GM23338 (cell line): ENCODE data around the gene ALCAM. TPM values are rescaled to one million over a fixed set of nuclear protein-coding genes. Genes with fewer than 3 reads are reported as not detected.

Source experiments
- ATAC-seq: fragments of 200-7000 bp; cut with Tn5 transposase; 3 replicates; pipeline ENCODE4 v1.9.1; 2020
- DNase-seq: peaks from one replicate; pipeline ENCODE4 v3.0.0-alpha.2; 2015; ENCODE audit warnings: low spot score
- H2AFZ ChIP-seq: fragments of 200-600 bp; sonication (generic); 2 replicates; pipeline ENCODE4 v1.8.0; 2016; ENCODE audit warnings: antibody characterized with exemption, mild to moderate bottlenecking, moderate library complexity
- H3F3A ChIP-seq: fragments of 200-600 bp; sonication (generic); replicated peaks from 2 replicates; pipeline ENCODE4 v1.8.0; 2017; ENCODE audit warnings: antibody characterized with exemption, mixed run types, low read depth
- H3K27ac ChIP-seq: fragments of 200-600 bp; sonication (generic); 2 replicates; pipeline ENCODE4 v1.6.1; 2016; ENCODE audit warnings: low read depth
- H3K27me3 ChIP-seq: fragments of 200-600 bp; sonication (generic); 2 replicates; pipeline ENCODE4 v1.8.0; 2016; ENCODE audit warnings: mild to moderate bottlenecking, mixed run types, moderate library complexity; ENCODE audit not compliant: insufficient read depth
- H3K36me3 ChIP-seq: fragments of 200-600 bp; sonication (generic); 2 replicates; pipeline ENCODE4 v1.8.0; 2016; ENCODE audit warnings: mild to moderate bottlenecking; ENCODE audit not compliant: insufficient read depth
- H3K4me1 ChIP-seq: fragments of 200-600 bp; sonication (generic); 2 replicates; pipeline ENCODE4 v1.8.0; 2016; ENCODE audit warnings: mild to moderate bottlenecking, moderate library complexity; ENCODE audit not compliant: insufficient read depth
- H3K4me2 ChIP-seq: fragments of 200-600 bp; sonication (generic); 2 replicates; pipeline ENCODE4 v1.7.1; 2017; ENCODE audit warnings: mixed run types
- H3K4me3 ChIP-seq: fragments of 200-600 bp; sonication (generic); 2 replicates; pipeline ENCODE4 v1.6.1; 2016; ENCODE audit warnings: mixed run types
- H3K79me2 ChIP-seq: fragments of 200-600 bp; sonication (generic); replicated peaks from 2 replicates; pipeline ENCODE4 v1.8.0; 2017; ENCODE audit warnings: mild to moderate bottlenecking; ENCODE audit not compliant: insufficient read depth
- H3K9me2 ChIP-seq: fragments of 200-600 bp; sonication (generic); 2 replicates; pipeline ENCODE4 v1.8.0; 2017; ENCODE audit not compliant: insufficient read depth
- H4K20me1 ChIP-seq: fragments of 200-600 bp; sonication (generic); replicated peaks from 2 replicates; pipeline ENCODE4 v1.8.0; 2017; ENCODE audit warnings: mild to moderate bottlenecking; ENCODE audit not compliant: insufficient read depth
- H3K27ac Mint-ChIP-seq: 2 replicates; pipeline ENCODE4 v1.8.0; 2020; ENCODE audit warnings: inconsistent platforms, mild to moderate bottlenecking, moderate library complexity, mixed read lengths
- H3K27me3 Mint-ChIP-seq: 3 replicates; pipeline ENCODE4 v1.8.0; 2022; ENCODE audit warnings: low read depth, mild to moderate bottlenecking, moderate library complexity, mixed read lengths, inconsistent platforms; ENCODE audit not compliant: insufficient read depth, poor library complexity
- H3K36me3 Mint-ChIP-seq: 3 replicates; pipeline ENCODE4 v1.8.0; 2021; ENCODE audit warnings: low read depth, mild to moderate bottlenecking, inconsistent platforms, moderate library complexity, mixed read lengths
- H3K4me1 Mint-ChIP-seq: 3 replicates; pipeline ENCODE4 v1.8.0; 2020; ENCODE audit warnings: mild to moderate bottlenecking, inconsistent platforms, mixed read lengths
- H3K4me3 Mint-ChIP-seq: 3 replicates; pipeline ENCODE4 v1.8.0; 2021; ENCODE audit warnings: moderate library complexity, mild to moderate bottlenecking, inconsistent platforms, mixed read lengths
- H3K9me3 Mint-ChIP-seq: 3 replicates; pipeline ENCODE4 v1.8.0; 2020; ENCODE audit warnings: moderate library complexity, mild to moderate bottlenecking, inconsistent platforms, mixed read lengths
- CREB1 ChIP-seq: fragments of 250-450 bp; sonication (Bioruptor Pico); IDR thresholded peaks from 2 replicates; pipeline ENCODE4 v1.5.0; 2020; ENCODE audit warnings: low read depth, mild to moderate bottlenecking, moderate library complexity
- CTCF ChIP-seq, 2 experiments: fragments of 200-600 bp in 1 of 2; sonication (generic) in 1 of 2; conservative IDR thresholded peaks; 2 replicates each; pipeline versions ENCODE4 v1.5.1 to v1.6.1; 2016 to 2017; ENCODE audit warnings: antibody characterized with exemption in 2 of 2, low read depth in 2 of 2, mild to moderate bottlenecking in 2 of 2, moderate library complexity in 1 of 2
- EZH2 ChIP-seq: fragments of 200-600 bp; sonication (generic); IDR thresholded peaks from one replicate; pipeline ENCODE4 v1.8.0; 2017; ENCODE audit warnings: antibody characterized with exemption, mild to moderate bottlenecking, low read depth; ENCODE audit not compliant: unreplicated experiment
- EZH2phosphoT487 ChIP-seq: fragments of 200-600 bp; sonication (generic); IDR thresholded peaks from one replicate; pipeline ENCODE4 v1.8.1; 2018; ENCODE audit warnings: antibody characterized with exemption; ENCODE audit not compliant: unreplicated experiment
- NANOG ChIP-seq: IDR thresholded peaks from 2 replicates; pipeline ENCODE4 v1.6.1; 2016; ENCODE audit warnings: antibody characterized with exemption, borderline replicate concordance
- POLR2AphosphoS5 ChIP-seq: IDR thresholded peaks from 2 replicates; pipeline ENCODE4 v1.6.1; 2016; ENCODE audit warnings: antibody characterized with exemption, low read depth
- REST ChIP-seq: IDR thresholded peaks from one replicate; pipeline ENCODE4 v1.6.1; 2018; ENCODE audit warnings: antibody characterized with exemption; ENCODE audit not compliant: unreplicated experiment
- STAT1 ChIP-seq: IDR thresholded peaks from one replicate; pipeline ENCODE4 v1.6.1; 2016; ENCODE audit warnings: antibody characterized with exemption; ENCODE audit not compliant: unreplicated experiment
- ZNF114 ChIP-seq: fragments of 250-450 bp; sonication (Bioruptor Pico); IDR thresholded peaks from 2 replicates; pipeline ENCODE4 v1.5.0; 2020; ENCODE audit warnings: mild to moderate bottlenecking, moderate library complexity
- ZNF331 ChIP-seq: fragments of 250-450 bp; sonication (Bioruptor Pico); IDR thresholded peaks from 2 replicates; pipeline ENCODE4 v1.5.0; 2020; ENCODE audit warnings: low read depth, mild to moderate bottlenecking, moderate library complexity
- ZNF462 ChIP-seq: fragments of 250-450 bp; sonication (Bioruptor Pico); IDR thresholded peaks from 2 replicates; pipeline ENCODE4 v1.5.0; 2020; ENCODE audit warnings: mild to moderate bottlenecking, moderate library complexity
- polyA plus RNA-seq: library from polyadenylated mRNA; unstranded; fragments of >200 nt; fragmentation: Nextera tagmentation; extraction: Ambion mirVana; gene quantifications from 2 replicates; pipeline ENCODE4 v1.2.1, GENCODE V29; 2016
- total RNA-seq: library from RNA; depleted of rRNA; stranded (reverse); fragments of >200 nt; shearing (Covaris generic); gene quantifications from 2 replicates; pipeline ENCODE4 v1.2.3, GENCODE V29; 2014

The ALCAM gene
- total and polyA plus RNA-seq, 2 experiments from 2014 or later: 11.3 to 36.0 TPM

DNA sequence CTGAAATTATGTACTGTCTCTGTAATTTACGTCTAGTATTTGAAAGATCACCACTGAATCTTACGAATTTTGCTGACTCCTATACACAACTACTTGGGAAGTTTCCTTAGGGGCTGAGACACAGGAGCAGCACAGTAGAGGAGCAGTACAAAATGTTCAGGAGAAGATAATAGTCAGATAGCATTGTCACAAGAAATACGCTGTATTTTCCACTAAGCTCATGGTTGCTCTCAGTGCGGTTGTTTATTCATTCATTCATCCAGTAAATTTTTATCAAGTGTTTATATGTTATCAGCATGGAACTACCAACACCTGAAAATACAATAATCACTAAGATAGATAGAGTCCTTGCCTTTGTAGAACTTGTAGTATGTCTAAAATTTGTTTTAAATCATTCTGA, 34.5 kb downstream of the ALCAM start:
- Histone ChIP-seq H3K4me2 (no peak overlapping the region), H3K27me3 (no peaks in the 10 kb centered on the region), H2AFZ (no peak overlapping the region), H3K4me3 (no peak overlapping the region), H3K4me1 (no peaks in the 10 kb centered on the region), H3K9me2 (no peaks in the 10 kb centered on the region), H3F3A (no peaks in the 10 kb centered on the region), H3K79me2 (peaks cover under 1% of the 10 kb centered on the region; the same call in 1 of the 2 replicates), H3K36me3 (no peaks in the 10 kb centered on the region), H4K20me1 (no peaks in the 10 kb centered on the region), H3K27ac (no peak overlapping the region)
- no peak for DNase-seq
- TF ChIP-seq NANOG: no peak
- Mint-ChIP-seq H3K9me3 (peaks cover 8% of the 10 kb centered on the region; the same call in 2 of the 3 replicates), H3K36me3 (peaks cover 29% of the 10 kb centered on the region), H3K4me1 (peaks cover 8% of the 10 kb centered on the region), H3K27ac (no peak overlapping the region), H3K27me3 (peaks cover 3% of the 10 kb centered on the region), H3K4me3 (no peak overlapping the region)
- ATAC-seq: no peak

DNA sequence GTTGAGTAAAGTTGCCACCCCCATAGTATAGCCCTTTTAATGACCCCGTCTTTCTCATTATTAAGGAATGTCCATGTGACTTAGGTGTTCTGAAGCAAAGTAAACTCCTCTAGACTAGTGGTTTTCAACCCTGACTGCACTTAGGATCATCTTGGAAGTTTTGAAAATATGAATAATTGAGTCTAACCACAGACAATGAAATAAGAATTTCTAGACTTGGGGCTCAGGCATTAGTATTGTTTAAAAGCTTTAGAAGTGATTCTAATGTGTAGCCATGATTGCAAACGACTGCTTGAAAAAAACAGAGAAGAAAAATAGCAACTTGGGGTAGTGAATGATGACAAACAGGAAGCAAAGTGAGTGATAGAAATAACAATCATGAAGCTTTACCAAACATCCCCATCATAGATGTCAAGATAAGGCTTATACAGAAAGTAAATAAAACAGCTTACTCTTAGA, 35.0 kb downstream of the ALCAM start:
- H3K27ac Mint-ChIP-seq: no peak overlapping the region
- no peaks in the 10 kb centered on the region for H4K20me1 ChIP-seq
- no peaks in the 10 kb centered on the region for H3F3A ChIP-seq
- DNase-seq (no peak), ATAC-seq (no peak)
- peaks cover 8% of the 10 kb centered on the region for H3K4me1 Mint-ChIP-seq
- no peak overlapping the region for H2AFZ ChIP-seq
- no peaks in the 10 kb centered on the region for H3K4me1 ChIP-seq
- H3K4me2 ChIP-seq: no peak overlapping the region
- H3K4me3 ChIP-seq: no peak overlapping the region
- no peak overlapping the region for H3K4me3 Mint-ChIP-seq
- H3K36me3 Mint-ChIP-seq: peaks cover 29% of the 10 kb centered on the region
- H3K36me3 ChIP-seq: no peaks in the 10 kb centered on the region
- H3K27me3 ChIP-seq: no peaks in the 10 kb centered on the region
- H3K9me2 ChIP-seq: no peaks in the 10 kb centered on the region
- no peaks in the 10 kb centered on the region; the same call in 1 of the 2 replicates for H3K79me2 ChIP-seq
- H3K9me3 Mint-ChIP-seq: peaks cover 8% of the 10 kb centered on the region; the same call in 2 of the 3 replicates
- H3K27me3 Mint-ChIP-seq: peaks cover 3% of the 10 kb centered on the region
- no peak overlapping the region for H3K27ac ChIP-seq
- TF ChIP-seq ZNF462 (no peak), STAT1 (no peak), ZNF114 (CRISPR knock-in tag) (no peak), REST (no peak), CREB1 (CRISPR knock-in tag) (no peak), EZH2 (no peak), ZNF331 (CRISPR knock-in tag) (no peak), POLR2AphosphoS5 (no peak), NANOG (no peak), EZH2phosphoT487 (no peak), CTCF (conservative IDR thresholded peaks at IDR 0.05; ENCODE audit: low read depth in 2 of 2) (no peak)
